ENCODE data around the gene CARS1. TPM values are rescaled to one million over a fixed set of nuclear protein-coding genes. Genes with fewer than 3 reads are reported as not detected.

Gene CARS1
- total and polyA plus RNA-seq, 10 of the 15 experiments (the other 5 are each of a cell fraction or from before 2014, with no cell fraction given), result 7.8 to 60.6 (median 45.7) TPM

- FAIRE-seq, result no peak
- Histone ChIP-seq H3K9ac (ENCODE audit: control insufficient read depth, insufficient read depth, low read length) (no peak overlapping the region), H3K79me2 (ENCODE audit: control insufficient read depth, insufficient read depth, low read length) (no peaks in the 10 kb centered on the region), H3K27me3 (replicated peaks in 1 of 2; ENCODE audit: control insufficient read depth in 2 of 2, insufficient read depth in 2 of 2, low read length in 1 of 2) (no peaks in the 10 kb centered on the region), H3K36me3 (ENCODE audit: control insufficient read depth in 2 of 2, insufficient read depth in 2 of 2, low read length in 1 of 2) (no peaks in the 10 kb centered on the region), H3K9me3 (replicated peaks; ENCODE audit: control insufficient read depth, insufficient read depth, low read length) (no peaks in the 10 kb centered on the region), H3K27ac (ENCODE audit: control insufficient read depth, insufficient read depth) (no peak overlapping the region), H3K4me2 (ENCODE audit: control insufficient read depth, insufficient read depth) (no peak overlapping the region), H3K4me3 (no peak overlapping the region), H2AFZ (ENCODE audit: control insufficient read depth, low read depth, low read length) (no peak overlapping the region), H4K20me1 (ENCODE audit: control insufficient read depth, insufficient read depth) (no peaks in the 10 kb centered on the region), H3K4me1 (ENCODE audit: control insufficient read depth, insufficient read depth, low read length) (no peaks in the 10 kb centered on the region)
- no peak for ATAC-seq
- in situ Hi-C loops (cut with MboI) (loop anchor here (5.0 kb wide), 2 partner anchors 52 to 562 kb away; no protein-coding TSS in a partner anchor), intact Hi-C loops (cut with micrococcal nuclease; ENCODE audit: unreplicated experiment) (loop anchor here (5.0 to 10.0 kb wide), 4 partner anchors 42 to 562 kb away; no protein-coding TSS in a partner anchor)
- POLR2A ChIA-PET, result no interaction called here
- DNase-seq (ENCODE audit: low read depth, low spot score), result no peak
- WGBS (ENCODE audit: insufficient coverage, insufficient replicate concordance, low lambda C conversion rate, missing lambda C conversion rate), result 62% methylated on average over 16 of the region's 21 CpGs
- no TSS peak for BruUV-seq (replicated peaks)
- TF ChIP-seq E2F8 (IDR thresholded peaks at IDR 0.05; ENCODE audit: low read depth, partially characterized antibody), result no peak
- no peak for TF ChIP-seq E4F1 (IDR thresholded peaks at IDR 0.05; ENCODE audit: borderline replicate concordance, partially characterized antibody)
- TF ChIP-seq HDAC2 (IDR thresholded peaks at IDR 0.05), result no peak
- TF ChIP-seq MYC (IDR thresholded peaks at IDR 0.05; ENCODE audit: insufficient read depth, insufficient read length, insufficient replicate concordance, low read length, severe bottlenecking), result no peak
- no peak for TF ChIP-seq RELA (IDR thresholded peaks at IDR 0.05; ENCODE audit: borderline replicate concordance, partially characterized antibody)
- TF ChIP-seq HDAC6 (IDR thresholded peaks at IDR 0.05; ENCODE audit: unreplicated experiment), result no peak
- TF ChIP-seq BACH1 (IDR thresholded peaks at IDR 0.05; ENCODE audit: borderline replicate concordance), result no peak
- no peak for TF ChIP-seq KLF5 (IDR thresholded peaks at IDR 0.05; ENCODE audit: partially characterized antibody)
- TF ChIP-seq ZNF207 (IDR thresholded peaks at IDR 0.05; ENCODE audit: borderline replicate concordance), result no peak
- TF ChIP-seq EGR1 (IDR thresholded peaks at IDR 0.05; ENCODE audit: borderline replicate concordance in 1 of 2, low read depth in 2 of 2, low read length in 2 of 2), result no peak
- SMC1A ChIA-PET (ENCODE audit: uncharacterized antibody, unreplicated experiment), result no interaction called here
- RAD21 ChIA-PET (ENCODE audit: unreplicated experiment), result no interaction called here
- CTCF ChIA-PET, result interaction anchor here (0.9 to 1.2 kb wide), 2 partner anchors 45 to 164 kb away, joined by 3 read pairs; no protein-coding TSS in a partner anchor
Measured at GRCh38 chr11:3094223-3094824, 37.1 kb upstream of the CARS1 start.

Measured in GM12878 (cell line).